Activated effector memory CD4-positive, alpha-beta T cell treated with Interleukin-2 at 50 U/mL for 16 hours (primary cell): ENCODE results near the gene CORT.
"Not testable (repeated sequence)": the region's sequence is repeated elsewhere in the genome, so short reads cannot be mapped to it uniquely, and the experiment has no call there.

Source experiments
- DNase-seq: peaks from one replicate; pipeline ENCODE4 v3.0.0-alpha.2; 2020

Gene CORT

DNA sequence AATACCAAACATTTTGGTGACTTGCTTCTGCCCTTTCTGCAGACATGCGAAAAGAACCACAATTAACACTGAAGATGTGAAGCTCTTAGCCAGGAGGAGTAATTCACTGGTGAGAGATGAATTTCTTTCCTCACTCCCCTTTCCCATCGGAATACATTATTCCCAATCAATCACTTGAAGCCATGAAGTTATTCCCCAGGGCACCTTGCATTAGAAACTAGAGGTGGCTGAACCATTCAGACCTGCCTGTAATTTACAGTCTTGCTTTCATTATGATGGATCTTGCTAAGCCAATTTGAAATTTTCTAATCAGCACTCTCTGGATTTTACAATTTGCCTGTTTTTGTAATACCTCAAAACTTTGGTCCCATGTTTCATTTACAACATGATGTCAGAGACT lies 9.5 kb upstream of the CORT start:
- DNase-seq: no peak

DNA sequence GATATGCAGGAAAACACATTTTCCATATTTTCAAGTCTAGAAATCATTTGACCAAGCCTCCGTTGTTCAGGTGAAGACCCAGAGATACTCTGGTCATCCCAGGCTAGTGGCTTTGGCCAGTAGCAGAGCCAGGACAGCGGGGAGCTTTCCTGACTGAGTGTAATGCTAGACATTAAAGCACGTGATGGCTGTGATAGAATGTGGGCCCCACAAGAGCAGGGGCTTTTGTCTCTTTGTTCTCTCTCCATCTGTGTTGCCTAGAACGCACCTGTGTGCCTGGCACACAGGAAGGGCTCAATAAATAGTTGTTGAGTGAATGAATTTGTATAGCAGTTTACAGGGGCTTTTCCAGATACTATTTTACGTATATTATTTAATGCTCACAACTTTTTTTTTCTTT lies 9.0 kb upstream of the CORT start:
- DNase-seq: no peak

DNA sequence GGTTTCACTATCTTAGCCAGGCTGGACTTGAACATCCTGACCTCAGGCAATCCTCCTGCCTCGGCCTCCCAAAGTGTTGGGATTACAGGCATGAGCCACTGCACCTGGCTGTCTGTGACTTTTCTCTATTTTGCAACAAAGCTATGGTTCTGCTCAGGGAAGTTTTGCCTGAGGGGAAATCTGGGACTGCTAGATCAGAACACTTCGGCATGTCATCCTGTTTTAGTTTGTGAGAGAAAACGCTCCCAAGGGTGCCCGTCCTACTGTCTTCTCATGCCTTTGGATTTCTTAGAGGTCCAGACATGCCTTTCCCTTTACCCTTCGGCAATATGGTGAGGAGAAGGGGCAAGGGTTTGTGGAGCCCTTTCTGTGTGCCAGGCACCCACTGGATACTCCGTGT lies 5.6 kb upstream of the CORT start:
- no peak for DNase-seq

DNA sequence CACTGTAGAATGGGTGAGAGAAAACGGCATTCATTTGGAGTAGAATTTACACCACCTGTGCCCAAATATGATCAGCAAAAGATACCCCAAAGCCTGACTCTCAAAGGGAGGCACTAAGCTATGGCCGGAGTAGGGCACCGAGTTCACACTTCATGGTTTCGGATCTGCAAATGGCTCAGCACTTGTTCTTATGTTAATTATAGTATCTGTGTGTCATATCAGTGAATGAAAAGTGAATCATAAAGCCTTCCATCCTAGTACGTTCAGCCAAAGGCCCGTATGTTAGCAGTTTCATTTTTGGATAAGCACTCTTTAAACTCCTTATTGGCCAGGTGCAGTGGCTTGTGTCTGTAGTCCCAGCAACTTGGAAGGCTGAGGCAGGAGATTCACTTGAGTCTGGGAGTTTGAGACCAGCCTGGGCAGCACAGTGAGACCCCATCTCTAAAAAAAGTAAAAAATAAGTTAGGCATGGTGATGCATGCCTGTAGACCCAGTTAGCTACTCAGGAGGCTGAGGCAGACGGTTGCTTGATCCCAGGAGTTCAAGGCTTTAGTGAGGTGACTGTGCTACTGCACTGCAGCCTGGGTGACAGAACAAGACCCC lies 4.9 kb upstream of the CORT start:
- no peak for DNase-seq

DNA sequence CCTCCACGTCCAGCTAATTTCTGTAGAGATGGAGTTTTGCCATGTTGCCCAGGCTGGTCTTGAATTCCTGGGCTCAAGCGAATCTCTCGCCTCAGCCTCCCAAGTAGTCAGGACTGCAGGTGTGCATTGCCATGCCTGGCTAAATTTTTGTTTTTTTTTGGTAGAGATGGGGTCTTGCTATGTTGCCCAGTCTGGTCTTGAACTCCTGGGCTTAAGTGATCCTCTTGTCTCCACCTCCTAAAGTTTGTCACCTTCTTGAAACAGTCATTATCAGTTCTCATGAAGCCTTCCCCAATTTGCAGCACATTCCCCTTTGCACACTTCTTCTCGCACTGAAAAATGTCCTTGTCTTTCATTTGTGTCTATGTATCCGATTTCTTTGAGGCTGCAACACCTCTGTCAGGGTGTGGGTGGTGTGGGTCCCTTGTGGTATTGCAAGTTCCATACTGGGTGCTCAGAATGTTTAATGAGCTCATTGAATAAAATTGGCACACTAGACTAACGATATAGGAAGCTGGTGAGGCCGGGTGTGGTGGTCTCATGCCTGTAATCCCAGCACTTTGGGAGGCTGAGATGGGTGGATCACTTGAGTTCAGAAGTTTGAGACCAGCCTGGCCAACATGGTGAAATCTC lies 2.9 kb upstream of the CORT start:
- DNase-seq: no peak

DNA sequence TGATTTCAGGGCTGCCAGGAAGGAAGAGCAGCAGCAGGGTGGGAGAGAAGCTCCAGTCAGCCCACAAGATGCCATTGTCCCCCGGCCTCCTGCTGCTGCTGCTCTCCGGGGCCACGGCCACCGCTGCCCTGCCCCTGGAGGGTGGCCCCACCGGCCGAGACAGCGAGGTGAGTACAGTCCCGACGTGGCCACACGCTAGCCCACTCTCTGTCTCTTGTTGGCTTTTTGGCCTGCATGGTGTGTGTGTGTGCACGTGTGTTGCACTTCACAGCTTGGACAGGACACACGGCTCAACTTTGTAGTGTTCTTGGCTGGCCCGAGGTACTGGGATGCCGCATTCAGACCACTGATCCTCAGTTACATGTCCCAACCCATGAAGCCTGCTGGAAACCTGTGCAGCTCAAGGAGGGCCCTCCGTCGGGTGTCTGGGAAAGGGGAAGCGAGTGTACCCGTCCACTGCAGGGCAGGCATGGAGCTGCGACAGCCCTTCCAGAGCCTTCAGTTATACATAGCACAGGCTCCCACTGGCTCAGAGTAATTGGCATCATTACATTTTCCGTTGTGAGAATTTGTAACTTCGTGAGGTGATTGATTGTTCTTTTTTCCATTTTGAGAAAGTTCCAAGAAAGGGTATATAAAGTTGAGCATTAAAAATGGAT lies 454 bp downstream of the CORT start:
- DNase-seq: no peak

DNA sequence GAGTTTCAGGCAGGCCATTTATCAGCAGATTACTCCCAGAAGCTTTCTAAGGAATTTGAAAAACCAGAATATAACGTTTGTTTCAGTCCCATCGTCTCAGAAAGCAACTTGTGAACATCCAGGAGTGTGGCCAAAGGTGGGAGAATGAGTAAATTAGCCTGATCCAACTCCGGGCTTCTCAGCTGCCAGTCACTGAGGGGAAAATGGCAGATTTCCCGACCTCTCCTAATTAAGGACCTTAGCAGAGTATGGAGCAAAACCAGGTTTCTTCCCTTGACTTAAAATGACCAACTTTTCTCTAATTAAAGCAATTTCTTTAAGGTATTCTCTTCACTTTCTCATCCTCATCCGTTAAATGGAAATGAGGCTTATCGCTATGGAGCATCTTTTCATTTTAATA lies 1.0 kb downstream of the CORT start:
- DNase-seq: no peak

DNA sequence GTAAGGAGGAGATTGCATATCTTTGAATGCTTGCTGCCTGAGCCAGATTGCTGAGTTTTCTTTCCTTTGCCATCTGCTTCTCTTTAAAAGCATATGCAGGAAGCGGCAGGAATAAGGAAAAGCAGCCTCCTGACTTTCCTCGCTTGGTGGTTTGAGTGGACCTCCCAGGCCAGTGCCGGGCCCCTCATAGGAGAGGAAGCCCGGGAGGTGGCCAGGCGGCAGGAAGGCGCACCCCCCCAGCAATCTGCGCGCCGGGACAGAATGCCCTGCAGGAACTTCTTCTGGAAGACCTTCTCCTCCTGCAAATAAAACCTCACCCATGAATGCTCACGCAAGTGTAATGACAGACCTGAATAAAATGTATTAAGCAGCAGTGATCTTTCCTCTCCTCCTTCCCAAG lies 1.5 kb downstream of the CORT start:
- DNase-seq: no peak

DNA sequence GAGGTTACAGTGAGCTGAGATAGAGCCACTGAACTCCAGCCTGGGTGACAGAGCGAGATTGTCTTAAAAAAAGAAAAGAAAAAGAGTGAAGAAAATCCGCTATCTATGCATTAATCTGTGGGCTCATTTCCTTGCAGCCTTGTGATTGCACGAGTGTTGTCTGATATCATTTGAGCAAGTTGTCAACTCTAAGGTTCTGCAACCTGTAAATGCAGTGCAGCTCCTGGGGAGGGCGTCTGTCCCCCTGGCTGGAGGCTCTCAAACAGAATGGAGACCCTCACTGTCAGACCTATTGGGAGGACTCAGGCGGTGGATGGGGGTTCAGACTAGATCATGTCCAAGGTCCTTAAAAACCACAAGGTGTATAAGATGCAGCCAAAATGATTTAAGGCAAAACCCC lies 6.2 kb downstream of the CORT start:
- no peak for DNase-seq

DNA sequence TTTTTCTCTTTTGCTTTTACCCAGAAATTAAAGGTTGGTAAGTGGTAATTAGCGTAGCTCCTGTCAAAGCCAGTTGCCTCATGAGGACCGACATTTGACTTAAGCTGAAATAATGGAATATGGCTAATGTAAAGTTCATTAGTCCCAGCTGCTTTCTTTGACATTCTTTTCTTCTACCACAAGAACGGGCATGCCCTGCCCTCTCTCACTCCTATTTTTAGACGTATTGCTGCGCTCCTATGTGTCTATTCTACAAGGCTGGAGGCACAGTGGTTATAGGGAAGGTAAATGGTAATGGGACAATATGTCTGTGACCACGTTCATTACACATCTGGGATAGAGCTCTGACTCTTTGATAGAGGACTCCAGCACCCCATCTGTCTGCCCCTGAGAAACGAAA lies 6.8 kb downstream of the CORT start:
- DNase-seq: no peak

DNA sequence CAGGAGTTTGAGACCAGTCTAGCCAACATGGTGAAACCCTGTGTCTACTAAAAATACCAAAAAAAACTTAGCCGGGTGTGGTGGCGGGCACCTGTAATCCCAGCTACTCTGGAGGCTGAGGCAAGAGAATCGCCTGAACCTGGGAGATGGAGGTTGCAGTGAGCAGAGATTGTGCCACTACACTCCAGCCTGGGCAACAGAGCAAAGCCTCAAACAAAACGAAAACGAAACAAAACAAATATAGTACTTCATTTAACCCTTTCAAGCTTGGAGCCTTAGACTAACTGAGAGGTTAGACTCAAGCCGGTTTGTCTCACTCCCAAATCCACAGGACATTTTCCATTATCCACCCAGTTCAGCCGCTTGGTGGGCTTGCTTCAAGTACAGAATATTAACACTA lies 7.6 kb downstream of the CORT start:
- DNase-seq: not testable (repeated sequence)

DNA sequence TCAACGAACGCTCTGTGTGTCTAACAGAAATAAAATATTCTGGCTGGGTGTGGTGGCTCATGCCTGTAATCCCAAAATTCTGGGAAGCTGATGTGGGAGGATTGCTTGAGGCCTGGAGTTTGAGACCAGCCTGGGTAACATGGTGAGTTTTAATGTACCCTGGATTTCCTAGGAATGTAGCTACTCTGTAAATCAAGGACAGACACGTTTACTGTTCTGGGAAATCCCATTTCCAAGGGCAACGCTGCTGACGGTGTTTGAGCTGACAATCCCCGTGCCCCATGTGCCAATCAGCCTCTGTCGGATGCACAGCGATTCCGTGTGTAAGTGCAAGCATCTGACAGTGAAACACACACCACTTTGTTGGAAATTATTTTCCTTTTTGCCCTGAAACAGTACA lies 8.0 kb downstream of the CORT start:
- no peak for DNase-seq

DNA sequence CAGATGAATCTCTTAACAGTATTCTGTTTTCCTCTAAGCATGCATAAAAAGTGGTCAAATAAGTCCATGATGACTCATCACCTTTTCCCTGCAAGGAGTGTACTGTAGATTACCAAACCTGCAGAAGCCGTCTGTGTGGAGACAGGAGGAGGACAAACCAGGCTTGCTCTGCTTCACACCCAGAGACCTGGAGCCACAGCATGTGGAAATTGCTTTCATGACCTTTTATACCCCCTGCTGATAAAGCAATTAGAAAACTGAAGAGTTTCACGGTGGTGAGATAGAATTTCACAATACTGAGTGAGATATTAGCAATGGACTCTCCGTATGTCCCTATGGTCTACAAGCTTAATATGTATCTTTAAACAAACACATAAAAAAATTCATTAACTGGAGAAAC lies 9.4 kb downstream of the CORT start:
- DNase-seq: no peak

DNA sequence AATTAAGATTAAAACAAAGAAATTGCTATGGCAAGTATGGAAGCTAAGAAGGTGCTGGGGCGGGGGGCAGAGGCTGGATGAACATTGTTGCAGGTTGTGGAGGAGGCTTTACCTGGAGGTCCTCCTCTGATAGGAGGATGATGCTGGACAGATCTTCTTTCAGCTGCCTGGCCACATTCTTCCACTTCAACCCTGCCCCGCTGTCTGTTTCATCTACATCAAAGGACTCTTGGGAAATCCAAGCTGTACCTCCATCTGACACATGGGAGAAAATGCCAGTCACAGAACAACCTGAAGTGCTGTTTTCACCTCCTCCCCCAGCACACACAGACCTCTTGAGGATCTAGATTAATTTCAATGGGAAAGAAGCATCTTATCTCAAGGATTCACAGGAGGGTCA lies 17.2 kb downstream of the CORT start:
- no peak for DNase-seq

DNA sequence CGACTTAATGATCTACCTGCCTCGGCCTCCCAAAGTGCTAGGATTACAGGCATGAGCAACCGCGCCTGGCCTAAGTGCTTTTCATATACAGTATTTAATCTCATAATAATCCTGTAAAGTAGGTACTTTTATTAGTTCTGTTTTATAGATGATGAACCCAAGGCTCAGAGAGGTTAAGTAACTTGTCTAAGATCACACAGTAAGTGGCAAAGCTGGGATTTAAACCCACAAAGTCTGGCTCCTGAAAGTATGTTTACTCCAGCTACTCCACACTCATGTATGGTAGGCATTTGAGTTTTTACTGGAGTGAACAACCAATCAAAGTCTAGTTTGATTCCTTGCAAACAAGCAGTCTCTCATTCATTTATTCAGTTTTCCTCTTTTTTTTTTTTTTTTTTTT lies 20.2 kb downstream of the CORT start:
- DNase-seq: no peak

DNA sequence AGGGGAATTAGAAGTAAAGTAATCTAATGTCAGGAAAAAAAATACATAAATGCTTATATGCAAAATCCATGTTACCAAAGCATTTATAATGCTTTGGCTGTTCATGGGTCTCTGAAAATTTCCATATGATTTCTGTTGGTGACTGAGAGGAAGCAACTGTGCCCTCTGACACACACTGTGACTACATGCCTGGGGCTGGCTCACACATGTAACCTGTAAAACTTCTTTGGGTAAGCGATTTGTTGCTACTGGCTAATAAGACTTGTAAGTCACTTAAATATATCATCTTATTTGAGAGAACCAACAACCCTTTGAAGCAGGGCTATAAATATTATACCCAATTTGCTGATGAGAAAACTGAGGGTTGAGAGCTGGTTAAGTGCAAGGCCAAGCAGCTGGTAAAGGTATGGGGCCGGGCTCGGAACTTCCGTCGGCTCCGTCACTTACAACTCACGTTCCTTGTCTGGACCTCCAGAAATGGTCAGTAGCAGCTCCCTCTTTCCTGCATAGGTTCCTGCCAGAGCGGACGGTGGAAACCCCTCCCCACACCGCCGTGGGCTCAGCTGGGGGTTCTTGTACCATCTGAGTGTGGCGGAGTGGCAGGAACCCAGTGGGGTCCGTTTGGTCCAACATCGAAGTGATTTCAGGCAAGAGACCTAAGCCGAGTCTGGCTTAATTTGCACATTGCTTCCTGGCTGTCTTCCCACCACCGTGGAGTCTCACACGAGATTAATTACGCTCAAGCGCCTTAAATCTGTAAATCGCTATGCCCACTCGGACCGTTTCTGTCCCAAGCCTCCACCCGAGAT lies 21.8 kb downstream of the CORT start:
- no peak for DNase-seq

DNA sequence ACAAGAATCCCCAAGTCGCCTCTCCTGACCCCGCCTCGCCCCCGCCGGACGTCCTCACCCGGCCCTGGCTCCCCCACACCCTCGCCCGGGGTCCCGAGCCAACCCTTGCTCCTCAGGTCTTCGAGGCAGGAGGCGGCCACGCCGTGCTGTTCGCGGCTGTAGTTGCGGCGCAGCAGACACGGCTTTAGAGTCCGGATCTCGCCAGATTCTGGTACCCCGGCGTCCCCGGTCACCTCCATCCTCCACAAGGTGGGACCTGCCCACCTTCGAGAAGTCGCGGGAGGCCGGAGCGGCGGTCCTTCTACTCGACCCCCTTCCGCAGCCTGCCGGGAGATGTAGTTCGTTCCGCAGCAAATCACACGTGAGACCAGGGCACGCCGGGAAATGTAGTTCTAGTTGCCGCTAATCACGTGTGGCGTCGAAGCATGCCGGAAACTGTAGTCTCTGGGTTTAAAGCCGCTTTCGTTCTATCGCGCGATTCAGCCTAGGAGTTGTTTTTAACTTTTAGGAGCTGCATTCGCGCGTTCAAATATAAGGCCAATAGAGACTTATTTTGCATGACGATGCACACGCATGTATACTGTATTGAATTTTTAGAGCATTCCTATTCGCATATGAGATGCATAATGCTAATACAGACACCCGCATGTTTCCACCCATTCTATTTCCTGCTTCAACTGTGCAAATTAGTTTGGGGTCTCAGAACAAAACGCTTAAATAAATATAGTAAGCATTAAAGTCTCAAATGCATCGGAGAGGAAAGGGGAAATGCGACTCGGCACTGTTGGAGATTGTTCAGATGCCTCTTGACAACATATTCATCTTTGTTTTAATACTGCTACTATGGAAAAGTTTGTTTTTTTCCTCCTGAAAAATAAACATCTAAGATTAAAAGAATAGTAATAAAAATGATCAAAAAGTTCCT lies 22.7 kb downstream of the CORT start, which contains the start of gene DFFA:
DFFA (minus strand) TSS at position 310 of the 925 bp plus-strand sequence; CDS start at position 239, 71 bp downstream.
- peak; percentile 83 for DNase-seq

DNA sequence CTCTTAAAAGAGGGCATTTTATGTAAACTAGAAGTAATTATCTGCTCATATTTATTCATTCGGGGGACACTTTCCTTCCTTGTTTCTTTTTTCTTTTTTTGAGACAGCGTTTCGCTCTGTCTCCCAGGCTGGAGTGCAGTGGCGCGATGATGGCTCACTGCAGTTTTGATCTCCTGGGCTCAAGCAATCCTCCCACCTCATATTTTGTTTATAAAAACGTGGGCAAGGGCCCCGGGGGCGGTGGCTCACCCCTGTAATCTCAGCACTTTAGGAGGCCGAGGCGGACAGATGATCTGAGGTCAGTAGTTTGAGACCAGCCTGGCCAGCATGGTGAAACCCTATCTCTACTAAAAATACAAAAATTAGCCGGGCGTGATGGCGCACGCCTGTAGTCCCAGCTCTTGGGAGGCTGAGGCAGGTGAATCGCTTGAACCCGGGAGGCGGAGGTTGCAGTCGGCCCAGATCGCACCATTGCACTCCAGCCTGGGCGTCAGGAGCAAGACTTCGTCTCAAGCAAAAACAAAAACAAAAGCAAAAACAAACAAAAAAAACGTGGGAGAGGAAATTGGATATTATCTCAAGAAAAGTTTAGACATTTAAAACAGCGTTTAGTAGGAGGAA lies 23.4 kb downstream of the CORT start:
- no peak for DNase-seq

DNA sequence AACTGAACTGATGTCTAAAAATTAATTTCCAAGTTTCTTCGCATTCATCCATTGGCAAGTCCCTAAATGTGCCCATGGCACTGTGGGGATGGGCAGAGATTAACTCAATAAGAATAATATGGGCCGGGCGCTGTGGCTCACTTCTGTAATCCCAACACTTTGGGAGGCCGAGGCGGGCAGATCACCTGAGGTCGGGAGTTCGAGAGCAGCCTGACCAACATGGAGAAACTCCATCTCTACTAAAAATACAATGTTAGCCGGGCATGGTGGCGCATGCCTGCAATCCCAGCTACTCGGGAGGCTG lies 24.4 kb downstream of the CORT start:
- not testable (repeated sequence) for DNase-seq

DNA sequence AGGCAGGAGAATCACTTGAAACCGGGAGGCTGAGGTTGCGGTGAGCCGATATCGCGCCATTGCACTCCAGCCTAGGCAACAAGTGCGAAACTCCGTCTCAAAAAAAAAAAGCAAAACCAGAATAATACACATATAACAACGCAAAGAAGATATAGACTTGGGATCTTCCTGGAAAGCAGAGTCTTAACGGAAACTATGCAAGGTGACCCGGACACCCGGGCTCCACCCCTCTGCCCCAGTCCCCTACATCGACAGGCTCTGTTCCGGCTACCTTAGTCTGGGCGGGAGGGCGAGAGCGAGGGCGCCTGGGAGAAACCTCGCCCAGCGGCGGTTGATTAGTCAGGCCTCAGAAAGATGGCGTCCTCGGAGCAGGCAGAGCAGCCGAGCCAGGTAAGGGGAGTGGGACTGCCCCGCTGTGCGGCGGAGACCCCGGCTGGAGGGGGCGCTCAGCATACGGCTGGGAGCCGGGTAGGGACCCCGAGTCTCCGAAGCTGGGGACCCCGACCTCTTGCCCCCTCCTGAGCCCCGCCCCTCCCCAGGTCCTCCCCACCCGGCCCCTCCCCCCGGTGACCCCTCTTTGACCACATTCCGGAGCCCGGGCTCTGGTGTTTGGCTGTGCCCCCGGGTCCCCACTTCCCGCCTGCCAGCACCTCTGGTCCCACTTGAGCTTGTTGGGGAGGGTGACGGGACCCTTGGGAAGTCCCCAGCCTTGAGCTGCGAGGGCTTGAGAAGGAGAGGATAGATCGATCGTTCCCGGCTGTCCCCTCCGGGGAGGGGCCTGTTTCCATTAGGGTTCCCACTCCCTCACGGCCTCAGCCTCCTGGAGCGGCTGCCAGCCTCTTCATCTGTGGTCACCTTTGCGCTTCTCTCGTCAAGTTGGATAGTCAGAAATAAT lies 25.0 kb downstream of the CORT start, which contains the start of gene PEX14:
PEX14 (plus strand) TSS at position 338 of the 895 bp plus-strand sequence; CDS start at position 355, 17 bp downstream.
- peak; percentile 79 for DNase-seq

DNA sequence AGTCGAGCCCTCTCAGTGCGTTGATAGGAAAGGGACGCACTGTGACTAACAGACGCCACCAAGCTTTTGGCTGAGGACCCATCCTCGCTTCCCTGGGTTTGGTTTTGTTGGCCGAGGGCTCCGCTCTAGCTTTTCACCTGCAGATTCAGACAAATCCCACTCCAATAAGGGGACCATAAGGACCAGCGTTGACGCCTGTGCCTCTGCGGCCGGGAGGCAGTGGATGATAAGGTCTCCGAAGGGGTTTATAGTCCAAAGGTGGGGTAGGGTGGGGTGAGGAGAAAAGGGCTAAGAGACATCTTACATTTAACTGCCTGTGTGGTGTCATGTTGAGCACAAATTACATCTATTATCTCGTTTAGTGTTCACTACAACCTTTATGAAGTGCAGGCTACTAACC lies 25.7 kb downstream of the CORT start:
- DNase-seq: no peak
